ENCODE results near the gene PCNT.

- TF ChIP-seq, protein P1, sequence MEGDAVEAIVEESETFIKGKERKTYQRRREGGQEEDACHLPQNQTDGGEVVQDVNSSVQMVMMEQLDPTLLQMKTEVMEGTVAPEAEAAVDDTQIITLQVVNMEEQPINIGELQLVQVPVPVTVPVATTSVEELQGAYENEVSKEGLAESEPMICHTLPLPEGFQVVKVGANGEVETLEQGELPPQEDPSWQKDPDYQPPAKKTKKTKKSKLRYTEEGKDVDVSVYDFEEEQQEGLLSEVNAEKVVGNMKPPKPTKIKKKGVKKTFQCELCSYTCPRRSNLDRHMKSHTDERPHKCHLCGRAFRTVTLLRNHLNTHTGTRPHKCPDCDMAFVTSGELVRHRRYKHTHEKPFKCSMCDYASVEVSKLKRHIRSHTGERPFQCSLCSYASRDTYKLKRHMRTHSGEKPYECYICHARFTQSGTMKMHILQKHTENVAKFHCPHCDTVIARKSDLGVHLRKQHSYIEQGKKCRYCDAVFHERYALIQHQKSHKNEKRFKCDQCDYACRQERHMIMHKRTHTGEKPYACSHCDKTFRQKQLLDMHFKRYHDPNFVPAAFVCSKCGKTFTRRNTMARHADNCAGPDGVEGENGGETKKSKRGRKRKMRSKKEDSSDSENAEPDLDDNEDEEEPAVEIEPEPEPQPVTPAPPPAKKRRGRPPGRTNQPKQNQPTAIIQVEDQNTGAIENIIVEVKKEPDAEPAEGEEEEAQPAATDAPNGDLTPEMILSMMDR (conservative IDR thresholded peaks at IDR 0.05 in 1 of 2, IDR thresholded peaks at IDR 0.05 in 1 of 2; ENCODE audit: extremely low read depth in 1 of 2, insufficient read depth in 1 of 2, low read depth in 1 of 2, low read length in 2 of 2), result no peak
- no peak for TF ChIP-seq EZH2 (IDR thresholded peaks at IDR 0.05; ENCODE audit: borderline replicate concordance, low read length)
Measured at GRCh38 chr21:46284733-46285132, 39.2 kb upstream of the PCNT start.

All from mammary epithelial cell (primary cell).